SK-N-MC (cell line): ENCODE results near the gene TMEM47.

Source experiments
- EZH2 ChIP-seq: fragments of 200-600 bp; sonication (generic); IDR thresholded peaks from one replicate; pipeline ENCODE4 v1.6.1; 2017; ENCODE audit warnings: antibody characterized with exemption
- POLR2AphosphoS5 ChIP-seq: IDR thresholded peaks from 2 replicates; pipeline ENCODE4 v1.6.1; 2012; ENCODE audit warnings: mild to moderate bottlenecking, low read depth, low read length, borderline replicate concordance

- TF ChIP-seq EZH2 (no peak), POLR2AphosphoS5 (no peak)
Measured at GRCh38 chrX:34612036-34612435, 45.0 kb downstream of the TMEM47 start.
